ENCODE measurements around the gene NCMAP.

Gene NCMAP

DNA sequence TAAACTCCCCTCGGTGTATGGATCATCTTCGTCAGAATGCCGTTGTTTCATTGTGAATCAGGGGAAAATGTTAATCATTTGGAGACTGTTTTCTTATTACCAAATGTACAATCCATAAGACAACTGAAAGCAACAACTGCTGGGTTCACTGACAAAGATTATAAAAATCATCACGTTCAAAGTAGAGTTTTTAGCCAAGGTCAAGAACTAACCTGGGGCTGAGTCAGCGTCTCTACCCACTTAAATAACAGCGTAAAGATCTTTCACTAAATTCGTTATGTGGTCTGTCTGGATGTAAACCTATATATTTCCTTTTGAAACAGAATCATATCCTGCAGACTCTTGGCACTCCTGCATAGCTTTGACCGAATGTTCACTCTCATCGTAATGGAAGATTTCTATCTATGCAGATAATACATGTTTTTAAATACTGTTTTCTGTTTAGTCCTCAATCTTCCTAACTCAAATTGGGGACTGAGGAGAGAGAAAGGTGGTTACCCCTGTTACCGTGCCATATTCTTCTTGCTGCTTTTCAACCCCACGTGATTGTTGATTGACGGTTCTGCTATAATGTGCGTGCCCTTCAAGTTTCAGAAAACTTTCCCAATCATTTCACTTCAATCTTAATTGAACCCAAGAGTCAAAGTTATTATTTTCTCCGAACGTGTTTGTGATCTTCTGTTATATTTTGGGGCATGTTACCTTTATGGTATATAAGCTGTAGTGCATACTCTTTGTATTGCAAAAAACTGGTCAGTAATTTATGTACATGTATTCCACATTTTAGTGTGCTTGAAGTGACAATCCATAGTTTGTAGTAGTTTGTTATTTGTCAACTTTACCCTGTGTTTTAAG lies 15.6 kb upstream of the NCMAP start:
- Histone ChIP-seq H3K27ac (ENCODE audit: low read length) (no peak overlapping the region), H4K20me1 (ENCODE audit: insufficient read depth, low read length) (no peaks in the 10 kb centered on the region), H3K9me2 (replicated peaks; ENCODE audit: insufficient read depth, low read length) (no peaks in the 10 kb centered on the region), H3K9ac (ENCODE audit: low read length) (no peak overlapping the region), H3K4me1 (ENCODE audit: low read length) (peaks cover 11% of the 10 kb centered on the region; the same call in 1 of the 2 replicates), H3K27me3 (replicated peaks; ENCODE audit: insufficient read depth, low read length) (no peaks in the 10 kb centered on the region), H3K4me2 (ENCODE audit: low read depth, low read length) (no peak overlapping the region; the same call in 1 of the 2 replicates), H3K4me3 (ENCODE audit: low read length) (no peak overlapping the region), H3F3A (ENCODE audit: insufficient read depth, low read length) (no peaks in the 10 kb centered on the region), H3K79me2 (ENCODE audit: low read length) (no peaks in the 10 kb centered on the region), H2AFZ (ENCODE audit: low read length) (no peak overlapping the region), H3K36me3 (replicated peaks; ENCODE audit: insufficient read depth, low read length) (no peaks in the 10 kb centered on the region), H3K9me3 (replicated peaks; ENCODE audit: insufficient read depth, low read length) (no peaks in the 10 kb centered on the region)
- TF ChIP-seq EZH2 (optimal IDR thresholded peaks at IDR 0.05; ENCODE audit: low read depth, low read length) (no peak), CTCF (IDR thresholded peaks at IDR 0.05; ENCODE audit: low read length) (no peak), EZH2phosphoT487 (IDR thresholded peaks at IDR 0.05; ENCODE audit: low read length) (no peak)
- DNase-seq, result no peak

DNA sequence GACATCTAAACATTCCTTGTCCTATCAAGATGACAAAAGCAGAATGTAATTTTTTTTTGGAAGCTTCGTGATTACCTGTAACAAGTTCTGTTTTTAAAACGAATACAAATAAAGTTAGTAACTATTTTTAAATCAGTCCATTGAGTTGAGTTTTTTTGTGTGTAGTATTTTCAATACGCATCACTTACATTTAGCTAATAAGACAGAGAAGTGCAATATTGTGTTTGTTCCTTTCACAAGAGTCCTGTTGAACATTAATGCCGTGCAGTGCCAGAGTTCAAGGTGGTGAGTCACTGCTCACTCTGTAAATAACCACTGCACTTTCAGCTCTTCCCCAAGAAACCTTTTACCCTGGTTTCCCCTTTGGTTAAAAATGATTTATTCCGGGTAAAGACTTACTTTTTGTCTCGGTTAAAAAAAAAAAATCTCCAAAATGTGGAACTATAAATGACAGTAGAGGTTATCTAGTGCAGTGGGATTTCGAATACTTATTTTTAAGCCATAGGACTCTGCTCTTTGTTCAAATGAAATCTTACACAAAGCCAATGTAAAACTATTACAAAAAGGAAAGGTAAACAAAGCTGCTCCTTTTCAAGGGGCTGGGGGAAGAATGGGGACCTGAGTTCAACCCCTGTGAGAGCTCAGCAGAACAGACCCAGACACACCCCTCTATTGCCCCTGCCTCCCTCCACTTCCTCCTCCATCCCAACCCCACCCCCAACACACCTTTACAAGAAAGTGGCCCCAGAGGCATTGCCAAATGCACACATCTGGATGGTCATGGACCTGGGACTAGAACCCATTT lies 14.8 kb upstream of the NCMAP start:
- peak; percentile 16 for DNase-seq
- Histone ChIP-seq H3F3A (ENCODE audit: insufficient read depth, low read length) (no peaks in the 10 kb centered on the region), H3K27ac (ENCODE audit: low read length) (no peak overlapping the region), H3K4me1 (ENCODE audit: low read length) (peaks cover 11% of the 10 kb centered on the region; the same call in 1 of the 2 replicates), H3K36me3 (replicated peaks; ENCODE audit: insufficient read depth, low read length) (no peaks in the 10 kb centered on the region), H3K9me3 (replicated peaks; ENCODE audit: insufficient read depth, low read length) (no peaks in the 10 kb centered on the region), H3K9me2 (replicated peaks; ENCODE audit: insufficient read depth, low read length) (no peaks in the 10 kb centered on the region), H4K20me1 (ENCODE audit: insufficient read depth, low read length) (no peaks in the 10 kb centered on the region), H3K27me3 (replicated peaks; ENCODE audit: insufficient read depth, low read length) (no peaks in the 10 kb centered on the region), H2AFZ (ENCODE audit: low read length) (no peak overlapping the region), H3K79me2 (ENCODE audit: low read length) (no peaks in the 10 kb centered on the region), H3K4me3 (ENCODE audit: low read length) (no peak overlapping the region), H3K9ac (ENCODE audit: low read length) (no peak overlapping the region), H3K4me2 (ENCODE audit: low read depth, low read length) (peak overlapping the region; percentile 14; the same call in 1 of the 2 replicates)
- TF ChIP-seq CTCF (IDR thresholded peaks at IDR 0.05; ENCODE audit: low read length) (no peak), EZH2phosphoT487 (IDR thresholded peaks at IDR 0.05; ENCODE audit: low read length) (no peak), EZH2 (optimal IDR thresholded peaks at IDR 0.05; ENCODE audit: low read depth, low read length) (no peak)

- H3K9ac ChIP-seq (ENCODE audit: low read length), result no peak overlapping the region
- H3K36me3 ChIP-seq (replicated peaks; ENCODE audit: insufficient read depth, low read length), result no peaks in the 10 kb centered on the region
- no peaks in the 10 kb centered on the region for H3F3A ChIP-seq (ENCODE audit: insufficient read depth, low read length)
- no peak overlapping the region for H3K27ac ChIP-seq (ENCODE audit: low read length)
- H2AFZ ChIP-seq (ENCODE audit: low read length), result no peak overlapping the region
- peaks cover 11% of the 10 kb centered on the region; the same call in 1 of the 2 replicates for H3K4me1 ChIP-seq (ENCODE audit: low read length)
- TF ChIP-seq CTCF (IDR thresholded peaks at IDR 0.05; ENCODE audit: low read length) (peak; percentile 68), EZH2 (optimal IDR thresholded peaks at IDR 0.05; ENCODE audit: low read depth, low read length) (no peak)
- no peak for DNase-seq
- no peak overlapping the region for H3K4me2 ChIP-seq (ENCODE audit: low read depth, low read length)
- H3K9me3 ChIP-seq (replicated peaks; ENCODE audit: insufficient read depth, low read length), result no peaks in the 10 kb centered on the region
- no peaks in the 10 kb centered on the region for H3K9me2 ChIP-seq (replicated peaks; ENCODE audit: insufficient read depth, low read length)
- no peaks in the 10 kb centered on the region for H4K20me1 ChIP-seq (ENCODE audit: insufficient read depth, low read length)
- no peaks in the 10 kb centered on the region for H3K27me3 ChIP-seq (replicated peaks; ENCODE audit: insufficient read depth, low read length)
- no peaks in the 10 kb centered on the region for H3K79me2 ChIP-seq (ENCODE audit: low read length)
- no peak overlapping the region for H3K4me3 ChIP-seq (ENCODE audit: low read length)
Measured at GRCh38 chr1:24541711-24542346, 14.1 kb upstream of the NCMAP start.

All from MM.1S (cell line).